Stomach (tissue), 9 donors: ENCODE measurements around the gene SECISBP2. TPM values are rescaled to one million over a fixed set of nuclear protein-coding genes. Genes with fewer than 3 reads are reported as not detected.
"Not testable (repeated sequence)": the region's sequence is repeated elsewhere in the genome, so short reads cannot be mapped to it uniquely, and the experiment has no call there.

Experiments
- DNase-seq, 2 donors: peaks; one replicate each; pipeline versions ENCODE4 v3.0.0 to v3.0.0-alpha.2; 2013 to 2019
- H3K27ac ChIP-seq, 5 donors: fragments of 200-600 bp in 4 of 5; sonication (generic) in 4 of 5; one replicate each; pipeline ENCODE4 v1.5.1; 2013 to 2019; ENCODE audit warnings: mild to moderate bottlenecking in 1 of 5, moderate library complexity in 1 of 5
- H3K27me3 ChIP-seq, 3 donors: fragments of 200-600 bp; sonication (generic); one replicate each; pipeline ENCODE4 v1.5.1; 2017 to 2019; ENCODE audit warnings: mixed run types in 1 of 3
- H3K36me3 ChIP-seq, 4 donors: fragments of 200-600 bp; sonication (generic); 1 replicate in 3 of 4; 2 replicates in 1 of 4; pipeline ENCODE4 v1.5.1; 2016 to 2019
- H3K4me1 ChIP-seq, 4 donors: fragments of 200-600 bp; sonication (generic); one replicate each; pipeline ENCODE4 v1.5.1; 2016 to 2019
- H3K4me3 ChIP-seq, 4 donors: fragments of 200-600 bp; sonication (generic) in 3 of 4; one replicate each; pipeline ENCODE4 v1.5.1; 2016 to 2019; ENCODE audit warnings: mild to moderate bottlenecking in 1 of 4
- H3K9me3 ChIP-seq, 4 donors: fragments of 200-600 bp; sonication (generic); one replicate each; pipeline ENCODE4 v1.5.1; 2016 to 2019
- EP300 ChIP-seq: sonication (generic); formaldehyde crosslinking; IDR thresholded peaks from one replicate; pipeline ENCODE4 v1.6.1; 2017; ENCODE audit warnings: antibody characterized with exemption
- POLR2A ChIP-seq, 4 donors: fragments of 450-650 bp; IDR thresholded peaks; one replicate each; pipeline ENCODE4 v1.6.1; 2016; ENCODE audit warnings: antibody characterized with exemption in 4 of 4, control low read depth in 2 of 4, mild to moderate bottlenecking in 1 of 4, moderate library complexity in 1 of 4
- POLR2AphosphoS5 ChIP-seq, 3 donors: sonication (generic); formaldehyde crosslinking; IDR thresholded peaks; one replicate each; pipeline ENCODE4 v1.6.1; 2016; ENCODE audit warnings: antibody characterized with exemption in 3 of 3
- WGBS, 5 donors: extraction: QIAGEN DNeasy Blood & Tissue Kit in 3 of 5; methylation state at CpG; one replicate each; pipeline versions ENCODE4 v1.1.5 to v1.1.7; 2013 to 2018; 5-methylcytosine and 5-hydroxymethylcytosine counted together
- intact Hi-C: fragments of 100-400 bp; cut with DNase I; formaldehyde crosslinking; loops from one replicate; pipeline ENCODE4 v1.15.1; 2023; ENCODE audit warnings: low total_unique reads
- polyA plus RNA-seq, 3 donors: library from polyadenylated mRNA; stranded (reverse); fragments of 200-250 nt; gene quantifications; one replicate each; pipeline ENCODE4 v1.2.3, GENCODE V29; 2013
- total RNA-seq, 5 donors: library from RNA; depleted of rRNA; stranded (reverse); fragments of >200 nt; gene quantifications; one replicate each; pipeline versions ENCODE4 v1.1.0 to v1.2.3, GENCODE V29; 2014 to 2016
- TF ChIP-seq, protein P1 (sequence below), 7 experiments: fragments of 450-650 bp in 4 of 7; fragments of 200-600 bp in 3 of 7; sonication (generic) in 3 of 7; IDR thresholded peaks; one replicate each; pipeline ENCODE4 v1.5.1; 2016 to 2019; ENCODE audit warnings: antibody characterized with exemption in 7 of 7, control low read depth in 2 of 7, mild to moderate bottlenecking in 1 of 7
- donor health status: healthy with polysubstance abuse.
- donor health status: Bipolar disorder and iron deficiency.
- donor health status: healthy.

Gene SECISBP2
- total and polyA plus RNA-seq, 8 donors, result 18.1 to 136 (median 70.3) TPM

DNA sequence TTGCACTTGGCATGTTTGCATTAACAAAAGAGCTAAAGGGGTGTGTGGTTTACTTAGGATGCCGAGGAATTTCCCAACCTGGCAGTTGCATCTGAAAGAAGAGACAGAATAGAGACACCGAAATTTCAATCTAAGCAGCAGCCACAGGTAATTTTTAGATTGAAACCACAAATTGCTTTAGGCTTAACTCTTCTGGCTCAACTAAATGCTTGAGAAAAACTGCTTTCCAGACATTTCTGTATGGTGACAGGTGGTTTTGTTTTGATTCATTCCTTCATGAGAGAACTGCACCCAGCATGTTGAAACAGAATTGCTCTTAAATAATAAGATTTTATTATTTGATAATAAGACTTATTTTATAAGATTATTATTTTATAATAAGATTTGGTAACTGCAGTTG lies 21.5 kb downstream of the SECISBP2 start:
- Histone ChIP-seq H3K27ac (no peak overlapping the region), H3K27me3 (no peaks in the 10 kb centered on the region), H3K4me3 (no peak overlapping the region), H3K36me3 (peaks cover 48 to 100% (median 100%) of the 10 kb centered on the region in 4 donors), H3K9me3 (no peaks in the 10 kb centered on the region), H3K4me1 (no peaks in the 10 kb centered on the region)
- TF ChIP-seq, protein P1, sequence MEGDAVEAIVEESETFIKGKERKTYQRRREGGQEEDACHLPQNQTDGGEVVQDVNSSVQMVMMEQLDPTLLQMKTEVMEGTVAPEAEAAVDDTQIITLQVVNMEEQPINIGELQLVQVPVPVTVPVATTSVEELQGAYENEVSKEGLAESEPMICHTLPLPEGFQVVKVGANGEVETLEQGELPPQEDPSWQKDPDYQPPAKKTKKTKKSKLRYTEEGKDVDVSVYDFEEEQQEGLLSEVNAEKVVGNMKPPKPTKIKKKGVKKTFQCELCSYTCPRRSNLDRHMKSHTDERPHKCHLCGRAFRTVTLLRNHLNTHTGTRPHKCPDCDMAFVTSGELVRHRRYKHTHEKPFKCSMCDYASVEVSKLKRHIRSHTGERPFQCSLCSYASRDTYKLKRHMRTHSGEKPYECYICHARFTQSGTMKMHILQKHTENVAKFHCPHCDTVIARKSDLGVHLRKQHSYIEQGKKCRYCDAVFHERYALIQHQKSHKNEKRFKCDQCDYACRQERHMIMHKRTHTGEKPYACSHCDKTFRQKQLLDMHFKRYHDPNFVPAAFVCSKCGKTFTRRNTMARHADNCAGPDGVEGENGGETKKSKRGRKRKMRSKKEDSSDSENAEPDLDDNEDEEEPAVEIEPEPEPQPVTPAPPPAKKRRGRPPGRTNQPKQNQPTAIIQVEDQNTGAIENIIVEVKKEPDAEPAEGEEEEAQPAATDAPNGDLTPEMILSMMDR (IDR thresholded peaks at IDR 0.05), result no peak
- TF ChIP-seq POLR2AphosphoS5 (IDR thresholded peaks at IDR 0.05) (no peak), EP300 (no peak), POLR2A (IDR thresholded peaks at IDR 0.05) (no peak)
- 52 to 74% (median 56%) methylated on average over 2 of the region's 2 CpGs for WGBS, 5 donors
- no peak for DNase-seq
- intact Hi-C loops, result no loop called here

- DNase-seq, result no peak
- no peaks in the 10 kb centered on the region for H3K27me3 ChIP-seq
- 86 to 94% (median 89%) methylated on average over 3 of the region's 3 CpGs for WGBS, 5 donors
- H3K4me1 ChIP-seq, result no peaks in the 10 kb centered on the region
- H3K9me3 ChIP-seq, result no peaks in the 10 kb centered on the region
- peaks cover 47 to 100% (median 100%) of the 10 kb centered on the region in 4 donors for H3K36me3 ChIP-seq
- TF ChIP-seq EP300, result no peak
- no peak for TF ChIP-seq POLR2A (IDR thresholded peaks at IDR 0.05)
- TF ChIP-seq, protein P1 (IDR thresholded peaks at IDR 0.05), result no peak
- no peak overlapping the region for H3K27ac ChIP-seq
- intact Hi-C loops, result no loop called here
- H3K4me3 ChIP-seq, result no peak overlapping the region
These were observed 22.0 kb downstream of the SECISBP2 start for GRCh38 chr9:89340332-89340731.

GRCh38 chr9:89342213-89342612 lies 23.9 kb downstream of the SECISBP2 start:
- no peak for TF ChIP-seq POLR2AphosphoS5 (IDR thresholded peaks at IDR 0.05)
- TF ChIP-seq, protein P1 (IDR thresholded peaks at IDR 0.05), result no peak
- no peak for TF ChIP-seq POLR2A (IDR thresholded peaks at IDR 0.05)
- no peak for TF ChIP-seq EP300
- no peaks in the 10 kb centered on the region for H3K4me1 ChIP-seq
- DNase-seq, result no peak
- intact Hi-C loops, result no loop called here
- peaks cover 51 to 100% (median 100%) of the 10 kb centered on the region in 4 donors for H3K36me3 ChIP-seq
- no peak overlapping the region for H3K4me3 ChIP-seq
- no peaks in the 10 kb centered on the region for H3K9me3 ChIP-seq
- H3K27ac ChIP-seq, result no peak overlapping the region
- 96 to 99% (median 97%) methylated on average over 6 of the region's 6 CpGs for WGBS, 5 donors
- no peaks in the 10 kb centered on the region for H3K27me3 ChIP-seq

DNA sequence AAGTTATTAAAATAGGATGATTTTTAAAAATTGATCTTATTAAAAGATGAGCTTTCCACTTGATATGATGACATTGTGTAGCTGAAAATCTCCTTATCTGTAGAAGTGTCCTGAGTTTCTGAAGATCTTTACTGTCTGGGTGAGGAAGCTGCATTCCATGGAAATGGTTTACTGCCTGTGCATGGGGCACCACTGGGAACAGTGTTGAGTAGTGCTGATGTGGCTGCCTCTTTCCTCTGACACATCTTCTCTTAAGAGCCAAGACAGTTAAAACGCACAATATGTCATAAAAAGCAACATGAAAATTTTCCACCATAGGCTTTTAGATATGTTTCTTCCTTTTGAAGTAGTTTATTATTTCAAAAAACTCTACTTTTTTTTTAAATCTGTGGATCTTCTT lies 24.6 kb downstream of the SECISBP2 start:
- intact Hi-C loops, result no loop called here
- H3K27ac ChIP-seq, result no peak overlapping the region
- H3K27me3 ChIP-seq, result no peaks in the 10 kb centered on the region
- no peak for TF ChIP-seq POLR2A (IDR thresholded peaks at IDR 0.05)
- TF ChIP-seq, protein P1 (IDR thresholded peaks at IDR 0.05), result no peak
- TF ChIP-seq EP300, result no peak
- TF ChIP-seq POLR2AphosphoS5 (IDR thresholded peaks at IDR 0.05), result no peak
- H3K9me3 ChIP-seq, result no peaks in the 10 kb centered on the region
- no peaks in the 10 kb centered on the region for H3K4me1 ChIP-seq
- H3K36me3 ChIP-seq, result peaks cover 57 to 100% (median 100%) of the 10 kb centered on the region in 4 donors
- WGBS, 5 donors, result 93 to 100% (median 98%) methylated on average over 1 of the region's 1 CpG
- H3K4me3 ChIP-seq, result no peak overlapping the region
- no peak for DNase-seq

- 81 to 90% (median 90%) methylated on average over 7 of the region's 7 CpGs for WGBS, 5 donors
- H3K36me3 ChIP-seq, result peaks cover 59 to 100% (median 100%) of the 10 kb centered on the region in 4 donors
- intact Hi-C loops, H3K27ac ChIP-seq, H3K4me3 ChIP-seq, DNase-seq, H3K27me3 ChIP-seq, H3K4me1 ChIP-seq, H3K9me3 ChIP-seq: not testable (repeated sequence)
These were observed 25.5 kb downstream of the SECISBP2 start for GRCh38 chr9:89343812-89344211.
